Sigmoid colon (tissue), 7 donors: ENCODE data around the gene NDUFB10. TPM values are rescaled to one million over a fixed set of nuclear protein-coding genes. Genes with fewer than 3 reads are reported as not detected.
A peak's percentile ranks its signal among the peaks of the same experiment; 100 is the strongest.

Experiments
- DNase-seq: peaks from one replicate; pipeline ENCODE4 v3.0.0-alpha.2; 2019
- H3K27ac ChIP-seq, 4 donors: fragments of 200-600 bp; sonication (generic); one replicate each; pipeline ENCODE4 v1.5.1; 2016 to 2019; ENCODE audit warnings: mild to moderate bottlenecking in 1 of 4
- H3K27me3 ChIP-seq, 3 donors: fragments of 200-600 bp; sonication (generic); one replicate each; pipeline ENCODE4 v1.5.1; 2019; ENCODE audit warnings: mild to moderate bottlenecking in 1 of 3
- H3K36me3 ChIP-seq, 4 donors: fragments of 200-600 bp; sonication (generic); one replicate each; pipeline ENCODE4 v1.5.1; 2016 to 2019
- H3K4me1 ChIP-seq, 4 donors: fragments of 200-600 bp; sonication (generic); one replicate each; pipeline ENCODE4 v1.5.1; 2017 to 2019
- H3K4me3 ChIP-seq, 4 donors: fragments of 200-600 bp; sonication (generic); one replicate each; pipeline ENCODE4 v1.5.1; 2017 to 2019; ENCODE audit warnings: mild to moderate bottlenecking in 2 of 4, moderate library complexity in 1 of 4
- H3K9me3 ChIP-seq, 4 donors: fragments of 200-600 bp in 3 of 4; sonication (generic) in 3 of 4; one replicate each; pipeline versions ENCODE4 v1.5.1 to v1.6.1; 2013 to 2019
- EP300 ChIP-seq, 4 donors: sonication (generic); formaldehyde crosslinking; IDR thresholded peaks; one replicate each; pipeline ENCODE4 v1.6.1; 2017; ENCODE audit warnings: antibody characterized with exemption in 4 of 4
- POLR2A ChIP-seq, 2 donors: fragments of 450-650 bp; IDR thresholded peaks; one replicate each; pipeline ENCODE4 v1.6.1; 2016; ENCODE audit warnings: antibody characterized with exemption in 2 of 2, mild to moderate bottlenecking in 2 of 2, moderate library complexity in 2 of 2
- POLR2AphosphoS5 ChIP-seq, 4 donors: sonication (generic); formaldehyde crosslinking; IDR thresholded peaks; one replicate each; pipeline ENCODE4 v1.6.1; 2017; ENCODE audit warnings: antibody characterized with exemption in 4 of 4
- WGBS, 2 donors: extraction: QIAGEN DNeasy Blood & Tissue Kit; methylation state at CpG; one replicate each; pipeline ENCODE4 v1.1.7; 2013; 5-methylcytosine and 5-hydroxymethylcytosine counted together
- intact Hi-C: fragments of 100-400 bp; cut with DNase I; formaldehyde crosslinking; loops from one replicate; pipeline ENCODE4 v1.15.1; 2023
- polyA plus RNA-seq, 3 donors: library from polyadenylated mRNA; stranded (reverse); fragments of 200-250 nt; gene quantifications; one replicate each; pipeline ENCODE4 v1.2.3, GENCODE V29; 2013
- total RNA-seq, 4 donors: library from RNA; depleted of rRNA; stranded (reverse); fragments of >200 nt; gene quantifications; one replicate each; pipeline ENCODE4 v1.1.0, GENCODE V29; 2016
- TF ChIP-seq, protein P1 (sequence below), 4 experiments: fragments of 450-650 bp in 3 of 4; fragments of 200-600 bp in 1 of 4; IDR thresholded peaks; one replicate each; pipeline ENCODE4 v1.5.1; 2016 to 2019; ENCODE audit warnings: antibody characterized with exemption in 4 of 4, mild to moderate bottlenecking in 3 of 4, moderate library complexity in 2 of 4
- donor health status: healthy with polysubstance abuse.
- donor health status: Bipolar disorder and iron deficiency.
- donor health status: healthy.

NDUFB10 gene
- total and polyA plus RNA-seq, 7 donors, result 200 to 489 (median 298) TPM

DNA sequence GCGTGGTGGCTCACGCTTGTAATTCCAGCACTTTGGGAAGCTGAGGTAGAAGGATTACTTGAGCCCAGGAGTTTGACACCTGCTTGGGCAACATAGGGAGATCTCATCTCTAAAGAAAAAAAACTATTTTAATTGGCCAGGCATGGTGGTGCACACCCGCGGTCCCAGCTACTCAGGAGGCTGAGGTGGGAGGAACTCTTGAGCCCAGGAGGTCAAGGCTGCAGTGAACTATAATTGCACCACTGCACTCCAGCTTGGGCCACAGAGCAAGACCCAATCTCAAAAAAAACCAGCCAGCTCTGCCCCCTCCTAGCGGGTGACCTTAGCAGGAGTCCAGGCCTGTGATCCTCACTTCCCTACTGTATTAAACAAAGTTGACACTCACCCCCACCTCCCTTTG lies 35.2 kb upstream of the NDUFB10 start:
- H3K36me3 ChIP-seq, result no peaks in the 10 kb centered on the region
- DNase-seq, result no peak
- H3K27me3 ChIP-seq, result peaks cover 10 to 60% (median 38%) of the 10 kb centered on the region in 3 donors
- no peak overlapping the region for H3K27ac ChIP-seq
- H3K9me3 ChIP-seq, result no peaks in the 10 kb centered on the region
- WGBS, 2 donors, result 50 to 69% methylated on average over 5 of the region's 5 CpGs
- no peak overlapping the region for H3K4me3 ChIP-seq
- intact Hi-C loops, result no loop called here
- TF ChIP-seq EP300 (IDR thresholded peaks at IDR 0.05) (no peak), POLR2A (IDR thresholded peaks at IDR 0.05) (no peak), POLR2AphosphoS5 (IDR thresholded peaks at IDR 0.05) (no peak)
- TF ChIP-seq, protein P1, sequence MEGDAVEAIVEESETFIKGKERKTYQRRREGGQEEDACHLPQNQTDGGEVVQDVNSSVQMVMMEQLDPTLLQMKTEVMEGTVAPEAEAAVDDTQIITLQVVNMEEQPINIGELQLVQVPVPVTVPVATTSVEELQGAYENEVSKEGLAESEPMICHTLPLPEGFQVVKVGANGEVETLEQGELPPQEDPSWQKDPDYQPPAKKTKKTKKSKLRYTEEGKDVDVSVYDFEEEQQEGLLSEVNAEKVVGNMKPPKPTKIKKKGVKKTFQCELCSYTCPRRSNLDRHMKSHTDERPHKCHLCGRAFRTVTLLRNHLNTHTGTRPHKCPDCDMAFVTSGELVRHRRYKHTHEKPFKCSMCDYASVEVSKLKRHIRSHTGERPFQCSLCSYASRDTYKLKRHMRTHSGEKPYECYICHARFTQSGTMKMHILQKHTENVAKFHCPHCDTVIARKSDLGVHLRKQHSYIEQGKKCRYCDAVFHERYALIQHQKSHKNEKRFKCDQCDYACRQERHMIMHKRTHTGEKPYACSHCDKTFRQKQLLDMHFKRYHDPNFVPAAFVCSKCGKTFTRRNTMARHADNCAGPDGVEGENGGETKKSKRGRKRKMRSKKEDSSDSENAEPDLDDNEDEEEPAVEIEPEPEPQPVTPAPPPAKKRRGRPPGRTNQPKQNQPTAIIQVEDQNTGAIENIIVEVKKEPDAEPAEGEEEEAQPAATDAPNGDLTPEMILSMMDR (IDR thresholded peaks at IDR 0.05), result no peak
- H3K4me1 ChIP-seq, result peaks cover 0 to 13% (median 7%) of the 10 kb centered on the region in 4 donors

DNA sequence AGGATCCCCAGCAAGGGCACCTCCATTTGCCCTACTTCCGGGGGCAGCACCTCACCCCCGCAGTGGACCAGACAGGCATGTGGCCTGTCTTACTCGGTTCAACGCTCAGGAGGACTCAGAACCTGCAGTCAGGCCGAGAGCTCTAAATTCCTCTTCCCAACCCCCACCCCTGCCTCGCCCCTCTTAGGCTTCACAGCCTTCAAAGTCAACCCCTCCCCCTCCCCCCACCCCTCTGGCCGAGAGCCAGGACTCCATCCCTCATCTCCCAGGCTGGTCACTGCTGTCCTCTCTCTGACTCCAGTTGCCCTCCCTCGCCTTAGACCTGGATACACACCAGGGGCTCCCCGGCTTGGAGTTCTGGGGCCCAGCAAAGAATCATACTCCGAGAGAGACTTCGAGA lies 33.1 kb upstream of the NDUFB10 start:
- Histone ChIP-seq H3K9me3 (no peaks in the 10 kb centered on the region), H3K36me3 (no peaks in the 10 kb centered on the region), H3K27me3 (peaks cover 0 to 38% (median 21%) of the 10 kb centered on the region in 3 donors), H3K27ac (no peak overlapping the region), H3K4me3 (no peak overlapping the region), H3K4me1 (peaks cover 0 to 19% (median 14%) of the 10 kb centered on the region in 4 donors)
- intact Hi-C loops, result no loop called here
- TF ChIP-seq, protein P1 (IDR thresholded peaks at IDR 0.05), result no peak
- TF ChIP-seq EP300 (IDR thresholded peaks at IDR 0.05) (no peak), POLR2A (IDR thresholded peaks at IDR 0.05) (no peak), POLR2AphosphoS5 (IDR thresholded peaks at IDR 0.05) (no peak)
- DNase-seq, result no peak
- WGBS, 2 donors, result 61 to 69% methylated on average over 11 of the region's 11 CpGs

DNA sequence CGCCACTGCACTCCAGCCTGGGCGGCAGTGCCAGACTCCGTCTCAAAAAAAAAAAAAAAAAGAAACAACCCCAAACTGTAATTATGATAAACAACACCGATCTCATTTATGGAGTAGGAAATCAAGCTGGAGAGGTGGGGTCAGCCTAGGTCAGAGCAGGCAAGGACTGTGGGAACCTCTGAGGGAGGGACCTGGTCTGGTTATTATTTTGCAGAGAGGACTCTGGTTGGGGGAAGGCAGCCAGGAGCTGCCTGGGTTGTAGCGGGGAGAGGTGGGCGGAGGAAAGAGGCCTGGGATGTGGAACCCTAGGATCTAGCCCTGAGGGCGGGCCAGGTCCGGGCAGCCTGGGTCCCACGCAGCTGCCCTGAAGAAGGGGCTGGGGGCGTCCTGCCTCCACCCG lies 30.2 kb upstream of the NDUFB10 start:
- 2 to 25% methylated on average over 11 of the region's 11 CpGs for WGBS, 2 donors
- intact Hi-C loops, result loop anchor here (1.0 kb wide), 1 partner anchor 103 kb away; the partner anchor contains the start of gene HAGH
- peaks cover 0 to 25% (median 5%) of the 10 kb centered on the region in 3 donors for H3K27me3 ChIP-seq
- H3K4me1 ChIP-seq, result peaks cover 0 to 12% (median 7%) of the 10 kb centered on the region in 4 donors
- no peaks in the 10 kb centered on the region for H3K9me3 ChIP-seq
- no peak for DNase-seq
- no peaks in the 10 kb centered on the region for H3K36me3 ChIP-seq
- H3K27ac ChIP-seq, result peak overlapping the region; percentile 80 to 96 (median 88)
- TF ChIP-seq, protein P1 (IDR thresholded peaks at IDR 0.05), result no peak
- TF ChIP-seq POLR2AphosphoS5 (IDR thresholded peaks at IDR 0.05), result no peak
- no peak for TF ChIP-seq EP300 (IDR thresholded peaks at IDR 0.05)
- no peak for TF ChIP-seq POLR2A (IDR thresholded peaks at IDR 0.05)
- H3K4me3 ChIP-seq, result peak overlapping the region; percentile 34 to 82 (median 77)

DNA sequence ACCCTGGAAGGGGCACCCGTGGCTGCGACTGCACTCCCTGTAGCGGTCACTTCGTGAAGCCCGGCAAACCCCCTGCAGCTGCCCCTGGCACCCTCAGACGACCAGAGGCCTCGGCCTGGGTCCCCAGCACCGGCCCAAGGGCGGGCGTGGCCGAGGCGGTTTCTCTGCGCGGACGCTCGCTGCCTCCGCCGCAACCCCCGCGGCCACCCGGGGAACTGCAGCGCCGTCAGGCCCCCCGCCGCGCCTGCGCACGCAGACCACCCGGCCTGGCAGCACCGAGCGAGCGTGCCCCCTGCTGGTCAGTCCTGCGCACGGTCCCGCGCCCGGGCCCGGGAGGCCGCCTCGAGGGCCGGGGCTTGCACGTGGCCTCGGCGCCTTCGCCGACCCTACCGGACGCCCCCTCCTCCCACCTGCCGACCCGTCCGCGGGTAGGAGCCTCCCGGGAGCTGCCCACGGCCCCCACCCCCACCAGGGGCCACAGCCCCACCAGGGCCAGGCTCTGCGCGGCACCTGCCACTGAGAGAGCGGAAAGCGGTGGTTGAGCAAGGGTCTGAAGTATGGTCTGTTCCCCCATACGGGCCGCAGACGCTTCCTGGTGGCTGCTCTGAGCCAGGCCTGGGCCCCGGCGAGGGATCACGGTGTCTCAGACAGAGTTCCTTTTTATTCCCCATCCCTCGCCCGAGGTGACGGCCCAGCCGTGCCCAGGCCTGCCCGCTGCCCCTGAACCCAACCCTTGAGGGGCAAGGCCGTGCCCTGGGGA lies 29.6 kb upstream of the NDUFB10 start:
- no peaks in the 10 kb centered on the region for H3K36me3 ChIP-seq
- peak overlapping the region; percentile 80 to 96 (median 88) for H3K27ac ChIP-seq
- H3K9me3 ChIP-seq, result no peaks in the 10 kb centered on the region
- peak; percentile 95 for DNase-seq
- WGBS, 2 donors, result 13 to 15% methylated on average over 70 of the region's 70 CpGs
- TF ChIP-seq EP300 (IDR thresholded peaks at IDR 0.05) (no peak), POLR2A (IDR thresholded peaks at IDR 0.05) (no peak), POLR2AphosphoS5 (IDR thresholded peaks at IDR 0.05) (peak in 2 of 4 donors; percentile 14 to 42)
- TF ChIP-seq, protein P1 (IDR thresholded peaks at IDR 0.05), result peak; percentile 27 to 100 (median 72)
- H3K4me1 ChIP-seq, result peaks cover 0 to 12% (median 7%) of the 10 kb centered on the region in 4 donors
- H3K4me3 ChIP-seq, result peak overlapping the region; percentile 34 to 82 (median 77)
- peaks cover 0 to 19% (median 5%) of the 10 kb centered on the region in 3 donors for H3K27me3 ChIP-seq
- intact Hi-C loops, result loop anchor here (1.0 kb wide), 2 partner anchors 66 to 103 kb away; partner anchors contain the start of gene HAGH
